HCT116 (cell line): ENCODE results near the gene NLRP6. TPM values are rescaled to one million over a fixed set of nuclear protein-coding genes. Genes with fewer than 3 reads are reported as not detected.
A peak's percentile ranks its signal among the peaks of the same experiment; 100 is the strongest.

Experiments
- ATAC-seq: fragments of 200-7000 bp; cut with Tn5 transposase; 2 replicates; pipeline ENCODE4 v1.9.1; 2020; ENCODE audit warnings: mild to moderate bottlenecking, moderate library complexity
- BruUV-seq: library from RNA; stranded (reverse); fragments of 400-500 nt; replicated peaks from 2 replicates; lab custom pipeline; 2021; lab: Mats Ljungman, UMichigan
- CTCF ChIA-PET: fragments of 300-600 bp; sonication (Branson Sonifier 250); formaldehyde crosslinking; loops from one replicate; lab custom pipeline; 2021; ENCODE audit warnings: antibody characterized with exemption; lab: Charles Lee
- POLR2A ChIA-PET: fragments of 300-600, 350-600 bp; sonication (Branson Sonifier 250); formaldehyde crosslinking; loops from one replicate; lab custom pipeline; 2021; ENCODE audit warnings: antibody characterized with exemption; lab: Charles Lee
- RAD21 ChIA-PET, 2 experiments: fragments of 300-600 bp; sonication (Branson Sonifier 250); formaldehyde crosslinking; loops; one replicate each; lab custom pipeline; 2023; ENCODE audit warnings: low total read pairs in 2 of 2; ENCODE audit not compliant: uncharacterized antibody in 2 of 2, unreplicated experiment in 2 of 2, low non-redundant PET in 1 of 2; lab: Charles Lee
- DNase-seq: peaks from one replicate; pipeline ENCODE4 v3.0.0-alpha.2; 2010; ENCODE audit warnings: low read depth, low spot score
- H2AFZ ChIP-seq: fragments of 200-600 bp; shearing (Covaris generic), sonication (generic); 2 replicates; pipeline ENCODE4 v1.6.1; 2017; ENCODE audit warnings: low read depth, mixed run types, mixed read lengths, antibody characterized with exemption, low read length; ENCODE audit not compliant: poor library complexity, severe bottlenecking
- H3K27ac ChIP-seq: 2 replicates; pipeline ENCODE4 v1.5.1; 2012; ENCODE audit warnings: low read depth, low read length
- H3K27me3 ChIP-seq: fragments of 200-600 bp; sonication (generic); 2 replicates; pipeline ENCODE4 v1.6.1; 2016; ENCODE audit warnings: mixed run types, low read length, mixed read lengths; ENCODE audit not compliant: insufficient read depth
- H3K36me3 ChIP-seq, 2 experiments: fragments of 200-500 bp in 1 of 2; fragments of 200-600 bp in 1 of 2; sonication (Bioruptor generic) in 1 of 2; sonication (generic) in 1 of 2; 2 replicates each; pipeline versions ENCODE4 v1.5.1 to v1.6.1; 2014 to 2016; ENCODE audit warnings: low read length in 2 of 2, inconsistent platforms in 1 of 2, mixed read lengths in 1 of 2, mixed run types in 1 of 2; ENCODE audit not compliant: insufficient read depth in 2 of 2, control insufficient read depth in 1 of 2
- H3K4me1 ChIP-seq, 2 experiments: fragments of 200-600 bp in 1 of 2; sonication (generic) in 1 of 2; 2 replicates each; pipeline versions ENCODE4 v1.5.1 to v1.6.1; 2012 to 2017; ENCODE audit warnings: low read length in 2 of 2, inconsistent platforms in 1 of 2, mild to moderate bottlenecking in 1 of 2, mixed read lengths in 1 of 2, mixed run types in 1 of 2, moderate library complexity in 1 of 2; ENCODE audit not compliant: insufficient read depth in 2 of 2, control insufficient read depth in 1 of 2
- H3K4me2 ChIP-seq: fragments of 200-600 bp; sonication (generic); 2 replicates; pipeline ENCODE4 v1.6.1; 2017; ENCODE audit warnings: mixed run types, low read length, mixed read lengths
- H3K4me3 ChIP-seq, 2 experiments: fragments of 200-600 bp in 1 of 2; sonication (generic) in 1 of 2; replicated peaks in 1 of 2; 2 replicates each; pipeline ENCODE4 v1.5.1; 2011 to 2016; ENCODE audit warnings: low read length in 2 of 2, control low read depth in 1 of 2, low read depth in 1 of 2, mild to moderate bottlenecking in 1 of 2, mixed read lengths in 1 of 2, mixed run types in 1 of 2
- H3K79me2 ChIP-seq: fragments of 200-600 bp; sonication (generic); 2 replicates; pipeline ENCODE4 v1.6.1; 2017; ENCODE audit warnings: mild to moderate bottlenecking, mixed run types, low read length, moderate library complexity, mixed read lengths; ENCODE audit not compliant: insufficient read depth
- H3K9ac ChIP-seq: fragments of 200-600 bp; sonication (generic); 2 replicates; pipeline ENCODE4 v1.6.1; 2016; ENCODE audit warnings: low read length, mixed read lengths
- H3K9me2 ChIP-seq: fragments of 200-600 bp; sonication (generic), shearing (Covaris generic); 2 replicates; pipeline ENCODE4 v1.6.1; 2017; ENCODE audit warnings: mixed run types, mild to moderate bottlenecking, moderate library complexity; ENCODE audit not compliant: insufficient read depth
- H3K9me3 ChIP-seq, 2 experiments: fragments of 200-500 bp in 1 of 2; fragments of 200-600 bp in 1 of 2; sonication (Bioruptor generic) in 1 of 2; sonication (generic) in 1 of 2; 2 replicates each; pipeline ENCODE4 v1.6.1; 2014 to 2017; ENCODE audit warnings: low read length in 2 of 2, mixed read lengths in 2 of 2, inconsistent platforms in 1 of 2, low read depth in 1 of 2, mild to moderate bottlenecking in 1 of 2, mixed run types in 1 of 2, moderate library complexity in 1 of 2; ENCODE audit not compliant: control insufficient read depth in 1 of 2, insufficient read depth in 1 of 2
- H4K20me1 ChIP-seq: fragments of 200-600 bp; sonication (generic), shearing (Covaris generic); 2 replicates; pipeline ENCODE4 v1.6.1; 2017; ENCODE audit warnings: mixed run types, mild to moderate bottlenecking, moderate library complexity; ENCODE audit not compliant: insufficient read depth
- EGR1 ChIP-seq: IDR thresholded peaks from 2 replicates; pipeline ENCODE4 v1.6.1; 2012; ENCODE audit warnings: low read depth
- ELF1 ChIP-seq: IDR thresholded peaks from 2 replicates; pipeline ENCODE4 v1.6.1; 2012; ENCODE audit warnings: low read depth, borderline replicate concordance
- EZH2 ChIP-seq: fragments of 200-600 bp; sonication (generic); IDR thresholded peaks from 2 replicates; pipeline ENCODE4 v1.6.1; 2017; ENCODE audit warnings: antibody characterized with exemption, mixed run types
- EZH2phosphoT487 ChIP-seq: fragments of 200-600 bp; IDR thresholded peaks from 2 replicates; pipeline ENCODE4 v1.6.1; 2018; ENCODE audit warnings: antibody characterized with exemption, borderline replicate concordance
- SIN3A ChIP-seq: IDR thresholded peaks from 2 replicates; pipeline ENCODE4 v1.6.1; 2012; ENCODE audit warnings: low read depth
- SP1 ChIP-seq: IDR thresholded peaks from 2 replicates; pipeline ENCODE4 v1.6.1; 2012; ENCODE audit warnings: low read depth
- YY1 ChIP-seq: IDR thresholded peaks from 2 replicates; pipeline ENCODE4 v1.6.1; 2011; ENCODE audit warnings: low read length, low read depth, moderate library complexity, mild to moderate bottlenecking; ENCODE audit not compliant: insufficient replicate concordance; ENCODE audit errors: extremely low read depth
- intact Hi-C: fragments of 100-400 bp; cut with micrococcal nuclease; formaldehyde crosslinking; loops from 2 replicates; pipeline ENCODE4 v1.10.0; 2022
- total RNA-seq: library from RNA; stranded (reverse); gene quantifications from one replicate; pipeline ENCODE4 v1.2.1, GENCODE V29; 2021; ENCODE audit not compliant: unreplicated experiment
- TF ChIP-seq, protein P1 (sequence below): IDR thresholded peaks from 2 replicates; pipeline ENCODE4 v1.6.1; 2012; ENCODE audit warnings: low read depth
- TF ChIP-seq, protein P2 (sequence below), 3 experiments: fragments of 200-600 bp in 1 of 3; sonication (generic) in 1 of 3; IDR thresholded peaks in 2 of 3; conservative IDR thresholded peaks in 1 of 3; 2 replicates each; pipeline ENCODE4 v1.5.1; 2012 to 2017; ENCODE audit warnings: low read depth in 2 of 3, low read length in 2 of 3, antibody characterized with exemption in 1 of 3, borderline replicate concordance in 1 of 3, control low read depth in 1 of 3, mild to moderate bottlenecking in 1 of 3, mixed read lengths in 1 of 3, mixed run types in 1 of 3, moderate library complexity in 1 of 3; ENCODE audit not compliant: insufficient read depth in 1 of 3

Gene NLRP6
- total RNA-seq, 1 experiment from 2014 or later: not detected

DNA sequence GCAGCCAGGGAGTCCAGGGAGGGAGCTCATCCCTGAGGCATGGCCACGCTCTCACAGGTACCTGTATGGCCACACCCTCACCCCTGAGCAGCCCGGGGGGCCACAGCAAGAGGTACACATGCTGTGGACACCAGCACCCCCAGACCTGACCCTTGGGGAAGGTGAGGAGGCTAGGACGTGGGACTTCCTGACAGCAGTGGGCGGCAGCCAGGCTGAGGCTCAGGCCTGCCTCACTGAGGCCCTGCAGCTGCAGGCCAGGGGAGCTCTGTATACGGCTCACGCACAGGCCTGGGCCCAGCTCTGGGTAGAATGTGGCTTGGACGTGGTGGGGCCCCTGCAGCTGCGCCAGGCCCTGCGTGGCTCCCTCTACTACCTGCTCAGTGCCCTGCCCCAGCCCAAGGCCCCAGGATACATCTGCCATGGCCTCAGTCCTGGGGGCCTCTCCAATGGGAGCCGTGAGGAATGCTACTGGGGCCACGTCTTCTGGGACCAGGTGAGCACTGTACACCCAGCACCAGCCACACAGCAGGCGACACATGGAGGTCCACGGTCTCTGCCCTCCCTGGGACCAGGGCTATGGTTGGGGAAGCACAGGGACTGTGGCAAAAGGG lies 12.5 kb downstream of the NLRP6 start:
- no peaks in the 10 kb centered on the region for H3K9me2 ChIP-seq
- H3K4me1 ChIP-seq: peaks cover 14 to 25% of the 10 kb centered on the region in 2 experiments
- no peaks in the 10 kb centered on the region for H3K27me3 ChIP-seq
- peak overlapping the region; percentile 29; the same call in 1 of the 2 replicates for H3K27ac ChIP-seq
- ATAC-seq (no peak), DNase-seq (no peak)
- H3K9ac ChIP-seq: no peak overlapping the region
- peaks cover 7% of the 10 kb centered on the region; the same call in 1 of the 2 replicates for H3K79me2 ChIP-seq
- POLR2A ChIA-PET: no interaction called here
- H2AFZ ChIP-seq: no peak overlapping the region
- peaks cover 0 to 5% of the 10 kb centered on the region in 2 experiments; a peak in 3 of 4 replicates for H3K36me3 ChIP-seq
- CTCF ChIA-PET: no interaction called here
- intact Hi-C loops: no loop called here
- no peak overlapping the region for H3K4me3 ChIP-seq
- RAD21 ChIA-PET: no interaction called here
- no peak overlapping the region for H3K4me2 ChIP-seq
- no peak for TF ChIP-seq EZH2
- no TSS peak for BruUV-seq
- no peaks in the 10 kb centered on the region for H4K20me1 ChIP-seq
- no peaks in the 10 kb centered on the region for H3K9me3 ChIP-seq

DNA sequence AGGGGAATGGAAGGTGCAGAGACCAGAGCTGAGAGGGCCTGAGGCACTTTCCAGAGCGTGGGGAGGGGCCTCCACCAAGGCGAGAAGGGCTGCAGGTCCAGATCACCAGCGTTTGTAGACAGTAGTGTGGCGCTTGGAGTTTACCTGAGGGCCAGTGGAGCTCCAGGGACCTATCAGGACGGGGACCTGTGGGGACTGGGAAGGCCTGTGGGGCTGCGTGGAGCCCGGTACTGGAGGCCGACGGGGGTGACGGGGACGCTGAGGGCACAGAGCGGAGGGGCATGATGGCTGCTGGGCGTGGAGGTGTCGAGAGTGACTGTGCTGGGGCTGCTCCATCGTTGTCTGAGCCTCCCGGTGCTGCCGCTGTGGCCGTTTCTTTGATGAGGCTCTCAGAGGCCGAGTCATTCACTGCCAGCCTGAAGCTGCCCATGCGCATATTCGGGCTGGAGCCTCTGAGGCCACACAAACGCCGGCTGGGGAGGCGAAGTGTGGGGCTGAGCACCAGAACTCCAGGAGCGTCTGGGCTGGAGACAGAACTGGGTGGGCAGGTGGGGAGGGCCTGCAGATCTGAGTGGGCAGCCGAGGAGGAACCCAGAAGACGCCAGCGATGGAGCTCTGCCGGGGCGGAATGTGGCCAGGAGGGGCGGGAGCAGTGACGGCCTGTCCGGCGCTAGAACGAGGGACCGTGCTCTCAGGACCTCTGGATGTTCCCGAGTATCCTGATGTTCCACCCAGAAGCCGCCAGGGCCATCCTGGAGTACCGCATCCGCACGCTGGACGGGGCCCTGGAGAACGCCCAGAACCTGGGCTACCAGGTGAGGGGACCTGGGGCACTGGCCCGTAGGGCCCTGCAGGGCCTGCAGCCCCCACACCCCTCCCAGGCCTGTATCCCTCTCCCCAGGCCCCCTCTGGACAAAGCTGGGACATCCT lies 13.3 kb downstream of the NLRP6 start:
- Histone ChIP-seq H3K9ac (no peak overlapping the region), H3K4me1 (peaks cover 14 to 25% of the 10 kb centered on the region in 2 experiments), H3K9me3 (no peaks in the 10 kb centered on the region), H3K4me2 (no peak overlapping the region), H3K27me3 (no peaks in the 10 kb centered on the region), H3K4me3 (no peak overlapping the region), H3K27ac (no peak overlapping the region), H3K79me2 (peaks cover 7% of the 10 kb centered on the region; the same call in 1 of the 2 replicates), H3K36me3 (peaks cover 0 to 5% of the 10 kb centered on the region in 2 experiments; a peak in 3 of 4 replicates), H4K20me1 (no peaks in the 10 kb centered on the region), H2AFZ (no peak overlapping the region), H3K9me2 (no peaks in the 10 kb centered on the region)
- ChIA-PET RAD21 (no interaction called here), POLR2A (no interaction called here), CTCF (no interaction called here)
- DNase-seq: no peak
- TF ChIP-seq, protein P1, sequence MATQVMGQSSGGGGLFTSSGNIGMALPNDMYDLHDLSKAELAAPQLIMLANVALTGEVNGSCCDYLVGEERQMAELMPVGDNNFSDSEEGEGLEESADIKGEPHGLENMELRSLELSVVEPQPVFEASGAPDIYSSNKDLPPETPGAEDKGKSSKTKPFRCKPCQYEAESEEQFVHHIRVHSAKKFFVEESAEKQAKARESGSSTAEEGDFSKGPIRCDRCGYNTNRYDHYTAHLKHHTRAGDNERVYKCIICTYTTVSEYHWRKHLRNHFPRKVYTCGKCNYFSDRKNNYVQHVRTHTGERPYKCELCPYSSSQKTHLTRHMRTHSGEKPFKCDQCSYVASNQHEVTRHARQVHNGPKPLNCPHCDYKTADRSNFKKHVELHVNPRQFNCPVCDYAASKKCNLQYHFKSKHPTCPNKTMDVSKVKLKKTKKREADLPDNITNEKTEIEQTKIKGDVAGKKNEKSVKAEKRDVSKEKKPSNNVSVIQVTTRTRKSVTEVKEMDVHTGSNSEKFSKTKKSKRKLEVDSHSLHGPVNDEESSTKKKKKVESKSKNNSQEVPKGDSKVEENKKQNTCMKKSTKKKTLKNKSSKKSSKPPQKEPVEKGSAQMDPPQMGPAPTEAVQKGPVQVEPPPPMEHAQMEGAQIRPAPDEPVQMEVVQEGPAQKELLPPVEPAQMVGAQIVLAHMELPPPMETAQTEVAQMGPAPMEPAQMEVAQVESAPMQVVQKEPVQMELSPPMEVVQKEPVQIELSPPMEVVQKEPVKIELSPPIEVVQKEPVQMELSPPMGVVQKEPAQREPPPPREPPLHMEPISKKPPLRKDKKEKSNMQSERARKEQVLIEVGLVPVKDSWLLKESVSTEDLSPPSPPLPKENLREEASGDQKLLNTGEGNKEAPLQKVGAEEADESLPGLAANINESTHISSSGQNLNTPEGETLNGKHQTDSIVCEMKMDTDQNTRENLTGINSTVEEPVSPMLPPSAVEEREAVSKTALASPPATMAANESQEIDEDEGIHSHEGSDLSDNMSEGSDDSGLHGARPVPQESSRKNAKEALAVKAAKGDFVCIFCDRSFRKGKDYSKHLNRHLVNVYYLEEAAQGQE: no peak
- TF ChIP-seq EZH2: no peak
- TF ChIP-seq EZH2phosphoT487: no peak
- no peak for TF ChIP-seq ELF1
- TF ChIP-seq SIN3A: no peak
- TF ChIP-seq, protein P2, sequence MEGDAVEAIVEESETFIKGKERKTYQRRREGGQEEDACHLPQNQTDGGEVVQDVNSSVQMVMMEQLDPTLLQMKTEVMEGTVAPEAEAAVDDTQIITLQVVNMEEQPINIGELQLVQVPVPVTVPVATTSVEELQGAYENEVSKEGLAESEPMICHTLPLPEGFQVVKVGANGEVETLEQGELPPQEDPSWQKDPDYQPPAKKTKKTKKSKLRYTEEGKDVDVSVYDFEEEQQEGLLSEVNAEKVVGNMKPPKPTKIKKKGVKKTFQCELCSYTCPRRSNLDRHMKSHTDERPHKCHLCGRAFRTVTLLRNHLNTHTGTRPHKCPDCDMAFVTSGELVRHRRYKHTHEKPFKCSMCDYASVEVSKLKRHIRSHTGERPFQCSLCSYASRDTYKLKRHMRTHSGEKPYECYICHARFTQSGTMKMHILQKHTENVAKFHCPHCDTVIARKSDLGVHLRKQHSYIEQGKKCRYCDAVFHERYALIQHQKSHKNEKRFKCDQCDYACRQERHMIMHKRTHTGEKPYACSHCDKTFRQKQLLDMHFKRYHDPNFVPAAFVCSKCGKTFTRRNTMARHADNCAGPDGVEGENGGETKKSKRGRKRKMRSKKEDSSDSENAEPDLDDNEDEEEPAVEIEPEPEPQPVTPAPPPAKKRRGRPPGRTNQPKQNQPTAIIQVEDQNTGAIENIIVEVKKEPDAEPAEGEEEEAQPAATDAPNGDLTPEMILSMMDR (IDR thresholded peaks at IDR 0.05 in 2 of 3, conservative IDR thresholded peaks at IDR 0.05 in 1 of 3; ENCODE audit: borderline replicate concordance in 1 of 3, insufficient read depth in 1 of 3, low read depth in 2 of 3, low read length in 2 of 3): no peak
- TF ChIP-seq SP1: no peak
- no peak for TF ChIP-seq YY1
- no peak for TF ChIP-seq EGR1
- no peak for ATAC-seq
- intact Hi-C loops: no loop called here
- no TSS peak for BruUV-seq
